GM12892 (cell line): ENCODE data around the gene ARIH1.

Source experiments
- POLR2A ChIP-seq: IDR thresholded peaks from 2 replicates; pipeline ENCODE4 v1.6.1; 2011; ENCODE audit warnings: low read depth, low read length, control low read depth
- TAF1 ChIP-seq: IDR thresholded peaks from 2 replicates; pipeline ENCODE4 v1.6.1; 2011; ENCODE audit warnings: low read depth, mild to moderate bottlenecking, control low read depth, low read length, borderline replicate concordance

- TF ChIP-seq TAF1 (no peak), POLR2A (no peak)
Measured at GRCh38 chr15:72532991-72533601, 59.0 kb downstream of the ARIH1 start.
